Stomach (tissue), 9 donors: ENCODE results near the gene GARS1. TPM values are rescaled to one million over a fixed set of nuclear protein-coding genes. Genes with fewer than 3 reads are reported as not detected.

ENCODE experiments used
- DNase-seq, 2 donors: peaks; one replicate each; pipeline versions ENCODE4 v3.0.0 to v3.0.0-alpha.2; 2013 to 2019
- H3K27ac ChIP-seq, 5 donors: fragments of 200-600 bp in 4 of 5; sonication (generic) in 4 of 5; one replicate each; pipeline ENCODE4 v1.5.1; 2013 to 2019; ENCODE audit warnings: mild to moderate bottlenecking in 1 of 5, moderate library complexity in 1 of 5
- H3K27me3 ChIP-seq, 3 donors: fragments of 200-600 bp; sonication (generic); one replicate each; pipeline ENCODE4 v1.5.1; 2017 to 2019; ENCODE audit warnings: mixed run types in 1 of 3
- H3K36me3 ChIP-seq, 4 donors: fragments of 200-600 bp; sonication (generic); 1 replicate in 3 of 4; 2 replicates in 1 of 4; pipeline ENCODE4 v1.5.1; 2016 to 2019
- H3K4me1 ChIP-seq, 4 donors: fragments of 200-600 bp; sonication (generic); one replicate each; pipeline ENCODE4 v1.5.1; 2016 to 2019
- H3K4me3 ChIP-seq, 4 donors: fragments of 200-600 bp; sonication (generic) in 3 of 4; one replicate each; pipeline ENCODE4 v1.5.1; 2016 to 2019; ENCODE audit warnings: mild to moderate bottlenecking in 1 of 4
- H3K9me3 ChIP-seq, 4 donors: fragments of 200-600 bp; sonication (generic); one replicate each; pipeline ENCODE4 v1.5.1; 2016 to 2019
- EP300 ChIP-seq: sonication (generic); formaldehyde crosslinking; IDR thresholded peaks from one replicate; pipeline ENCODE4 v1.6.1; 2017; ENCODE audit warnings: antibody characterized with exemption
- POLR2A ChIP-seq, 4 donors: fragments of 450-650 bp; IDR thresholded peaks; one replicate each; pipeline ENCODE4 v1.6.1; 2016; ENCODE audit warnings: antibody characterized with exemption in 4 of 4, control low read depth in 2 of 4, mild to moderate bottlenecking in 1 of 4, moderate library complexity in 1 of 4
- POLR2AphosphoS5 ChIP-seq, 3 donors: sonication (generic); formaldehyde crosslinking; IDR thresholded peaks; one replicate each; pipeline ENCODE4 v1.6.1; 2016; ENCODE audit warnings: antibody characterized with exemption in 3 of 3
- WGBS, 5 donors: extraction: QIAGEN DNeasy Blood & Tissue Kit in 3 of 5; methylation state at CpG; one replicate each; pipeline versions ENCODE4 v1.1.5 to v1.1.7; 2013 to 2018; 5-methylcytosine and 5-hydroxymethylcytosine counted together
- intact Hi-C: fragments of 100-400 bp; cut with DNase I; formaldehyde crosslinking; loops from one replicate; pipeline ENCODE4 v1.15.1; 2023; ENCODE audit warnings: low total_unique reads
- polyA plus RNA-seq, 3 donors: library from polyadenylated mRNA; stranded (reverse); fragments of 200-250 nt; gene quantifications; one replicate each; pipeline ENCODE4 v1.2.3, GENCODE V29; 2013
- total RNA-seq, 5 donors: library from RNA; depleted of rRNA; stranded (reverse); fragments of >200 nt; gene quantifications; one replicate each; pipeline versions ENCODE4 v1.1.0 to v1.2.3, GENCODE V29; 2014 to 2016
- TF ChIP-seq, protein P1 (sequence below), 7 experiments: fragments of 450-650 bp in 4 of 7; fragments of 200-600 bp in 3 of 7; sonication (generic) in 3 of 7; IDR thresholded peaks; one replicate each; pipeline ENCODE4 v1.5.1; 2016 to 2019; ENCODE audit warnings: antibody characterized with exemption in 7 of 7, control low read depth in 2 of 7, mild to moderate bottlenecking in 1 of 7
- donor health status: healthy with polysubstance abuse.
- donor health status: Bipolar disorder and iron deficiency.
- donor health status: healthy.

GARS1 gene
- total and polyA plus RNA-seq, 8 donors, result 37.5 to 124 (median 74.8) TPM

DNA sequence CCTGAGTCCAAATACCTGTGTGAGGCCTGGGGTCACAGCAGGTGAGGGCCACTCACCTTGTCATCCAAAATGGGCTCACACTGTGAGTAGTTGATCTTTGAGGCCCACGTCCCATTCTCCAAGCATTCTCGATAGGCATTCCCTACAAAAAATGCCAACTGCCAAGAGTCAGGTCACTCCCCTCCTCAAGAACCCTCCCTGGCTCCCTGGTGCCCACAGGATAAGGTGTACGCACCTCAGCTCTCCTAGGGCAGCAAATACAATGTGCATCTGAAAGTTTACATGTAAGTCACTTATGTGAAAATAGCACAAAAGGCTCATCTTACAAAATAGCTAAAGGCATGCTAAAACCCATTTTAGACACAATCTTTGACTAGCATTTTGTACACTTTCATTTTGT is 72.5 kb downstream of the GARS1 start:
- Histone ChIP-seq H3K4me3 (no peak overlapping the region), H3K9me3 (no peaks in the 10 kb centered on the region), H3K36me3 (no peaks in the 10 kb centered on the region), H3K27me3 (peaks cover 0 to 34% (median 0%) of the 10 kb centered on the region in 3 donors), H3K27ac (no peak overlapping the region), H3K4me1 (no peaks in the 10 kb centered on the region)
- no peak for TF ChIP-seq POLR2A (IDR thresholded peaks at IDR 0.05)
- no peak for TF ChIP-seq POLR2AphosphoS5 (IDR thresholded peaks at IDR 0.05)
- TF ChIP-seq, protein P1, sequence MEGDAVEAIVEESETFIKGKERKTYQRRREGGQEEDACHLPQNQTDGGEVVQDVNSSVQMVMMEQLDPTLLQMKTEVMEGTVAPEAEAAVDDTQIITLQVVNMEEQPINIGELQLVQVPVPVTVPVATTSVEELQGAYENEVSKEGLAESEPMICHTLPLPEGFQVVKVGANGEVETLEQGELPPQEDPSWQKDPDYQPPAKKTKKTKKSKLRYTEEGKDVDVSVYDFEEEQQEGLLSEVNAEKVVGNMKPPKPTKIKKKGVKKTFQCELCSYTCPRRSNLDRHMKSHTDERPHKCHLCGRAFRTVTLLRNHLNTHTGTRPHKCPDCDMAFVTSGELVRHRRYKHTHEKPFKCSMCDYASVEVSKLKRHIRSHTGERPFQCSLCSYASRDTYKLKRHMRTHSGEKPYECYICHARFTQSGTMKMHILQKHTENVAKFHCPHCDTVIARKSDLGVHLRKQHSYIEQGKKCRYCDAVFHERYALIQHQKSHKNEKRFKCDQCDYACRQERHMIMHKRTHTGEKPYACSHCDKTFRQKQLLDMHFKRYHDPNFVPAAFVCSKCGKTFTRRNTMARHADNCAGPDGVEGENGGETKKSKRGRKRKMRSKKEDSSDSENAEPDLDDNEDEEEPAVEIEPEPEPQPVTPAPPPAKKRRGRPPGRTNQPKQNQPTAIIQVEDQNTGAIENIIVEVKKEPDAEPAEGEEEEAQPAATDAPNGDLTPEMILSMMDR (IDR thresholded peaks at IDR 0.05), result no peak
- TF ChIP-seq EP300, result no peak
- no peak for DNase-seq
- intact Hi-C loops, result no loop called here
- WGBS, 5 donors, result 74 to 82% (median 78%) methylated on average over 3 of the region's 3 CpGs

DNA sequence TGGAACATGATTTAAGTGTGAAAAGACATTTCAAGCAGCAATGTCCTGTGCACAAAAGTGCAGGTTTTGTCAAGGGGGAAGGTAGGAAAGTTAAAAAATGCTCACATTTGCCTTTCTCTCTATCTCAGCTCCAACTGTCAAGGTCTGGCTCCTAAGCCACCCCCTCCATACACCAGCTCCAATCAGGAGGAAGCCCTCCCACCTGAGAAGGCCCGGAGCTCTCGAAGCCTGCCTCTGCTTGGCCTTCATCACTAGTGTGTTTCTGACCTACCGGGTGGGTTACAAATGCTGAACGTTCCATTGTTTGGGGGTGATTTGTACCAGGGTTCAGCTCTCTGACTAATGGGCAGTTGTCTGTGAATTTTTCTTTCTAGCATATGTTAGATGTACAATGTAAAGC is 73.4 kb downstream of the GARS1 start:
- no peaks in the 10 kb centered on the region for H3K9me3 ChIP-seq
- no peak overlapping the region for H3K27ac ChIP-seq
- 65 to 70% (median 66%) methylated on average over 4 of the region's 4 CpGs for WGBS, 5 donors
- H3K36me3 ChIP-seq, result no peaks in the 10 kb centered on the region
- no peak overlapping the region for H3K4me3 ChIP-seq
- H3K27me3 ChIP-seq, result peaks cover 0 to 29% (median 0%) of the 10 kb centered on the region in 3 donors
- no peaks in the 10 kb centered on the region for H3K4me1 ChIP-seq
- intact Hi-C loops, result no loop called here
- DNase-seq, result no peak
- TF ChIP-seq EP300 (no peak), POLR2A (IDR thresholded peaks at IDR 0.05) (no peak), POLR2AphosphoS5 (IDR thresholded peaks at IDR 0.05) (no peak)
- TF ChIP-seq, protein P1 (IDR thresholded peaks at IDR 0.05), result no peak

- Histone ChIP-seq H3K4me1 (no peaks in the 10 kb centered on the region), H3K36me3 (no peaks in the 10 kb centered on the region), H3K9me3 (no peaks in the 10 kb centered on the region), H3K27me3 (peaks cover 0 to 43% (median 0%) of the 10 kb centered on the region in 3 donors), H3K27ac (no peak overlapping the region), H3K4me3 (no peak overlapping the region)
- DNase-seq, result peak; percentile 30 to 90
- intact Hi-C loops, result no loop called here
- 2 to 8% (median 5%) methylated on average over 6 of the region's 6 CpGs for WGBS, 5 donors
- TF ChIP-seq, protein P1 (IDR thresholded peaks at IDR 0.05), result no peak
These were observed 77.3 kb downstream of the GARS1 start for GRCh38 chr7:30671793-30672465.

- peaks cover 0 to 66% (median under 1%) of the 10 kb centered on the region in 3 donors for H3K27me3 ChIP-seq
- WGBS, 5 donors, result 17 to 94% (median 63%) methylated on average over 1 of the region's 1 CpG
- no peak for TF ChIP-seq POLR2A (IDR thresholded peaks at IDR 0.05)
- no peak for TF ChIP-seq EP300
- no peak for TF ChIP-seq POLR2AphosphoS5 (IDR thresholded peaks at IDR 0.05)
- TF ChIP-seq, protein P1 (IDR thresholded peaks at IDR 0.05), result no peak
- no peak overlapping the region for H3K4me3 ChIP-seq
- intact Hi-C loops, result no loop called here
- H3K9me3 ChIP-seq, result no peaks in the 10 kb centered on the region
- no peaks in the 10 kb centered on the region for H3K4me1 ChIP-seq
- no peak for DNase-seq
- no peaks in the 10 kb centered on the region for H3K36me3 ChIP-seq
- no peak overlapping the region for H3K27ac ChIP-seq
These were observed 79.7 kb downstream of the GARS1 start for GRCh38 chr7:30674420-30674819.
